Renal cortical epithelial cell (primary cell): ENCODE data around the gene FAM167B. TPM values are rescaled to one million over a fixed set of nuclear protein-coding genes. Genes with fewer than 3 reads are reported as not detected.

Experiments used
- DNase-seq: peaks from one replicate; pipeline ENCODE4 v3.0.0-alpha.2; 2011; ENCODE audit warnings: low read depth
- total RNA-seq: library from RNA; depleted of rRNA; stranded (reverse); fragments of >200 nt; gene quantifications from 2 replicates; pipeline ENCODE4 v1.2.3, GENCODE V29; 2014

Gene FAM167B
- total RNA-seq, 1 donor from 2014 or later, result 0.20 TPM

DNA sequence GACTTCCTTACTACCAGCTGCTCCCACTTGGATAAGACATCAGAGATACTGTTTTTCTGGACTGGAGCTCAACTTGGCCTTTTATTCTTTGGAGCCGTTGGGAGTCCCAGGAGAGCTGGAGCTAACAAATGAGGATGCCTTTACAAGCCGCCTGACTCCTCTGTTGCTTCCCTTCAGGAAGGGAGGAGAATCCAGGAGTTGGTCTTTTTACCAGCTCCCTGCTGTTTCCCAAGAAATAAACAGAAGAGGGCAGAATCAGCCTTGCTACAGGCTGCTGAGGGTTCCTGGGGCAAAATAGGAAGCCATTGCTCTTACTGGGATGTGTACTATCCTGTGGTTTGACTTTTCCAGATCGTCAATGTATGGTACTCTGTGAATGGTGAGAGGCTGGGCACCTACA lies 23.3 kb upstream of the FAM167B start:
- no peak for DNase-seq

DNA sequence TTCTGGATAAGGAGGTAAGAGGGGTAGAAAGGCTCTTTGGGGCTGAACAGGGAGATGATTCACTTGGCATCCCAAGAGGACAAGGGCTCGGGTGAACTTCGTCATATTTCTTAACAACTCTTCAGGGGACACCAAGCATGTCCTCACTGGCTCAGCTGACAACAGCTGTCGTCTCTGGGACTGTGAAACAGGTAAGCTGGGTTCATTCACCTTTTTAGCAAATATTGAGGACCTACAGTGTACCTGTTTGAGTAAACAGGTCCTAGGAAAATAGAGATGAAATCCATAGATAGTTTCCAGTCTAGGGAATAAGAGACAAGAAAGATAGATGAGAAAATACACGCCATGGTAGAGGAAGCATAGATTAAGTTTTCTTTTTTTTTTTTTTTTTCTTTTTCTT lies 22.7 kb upstream of the FAM167B start:
- no peak for DNase-seq

DNA sequence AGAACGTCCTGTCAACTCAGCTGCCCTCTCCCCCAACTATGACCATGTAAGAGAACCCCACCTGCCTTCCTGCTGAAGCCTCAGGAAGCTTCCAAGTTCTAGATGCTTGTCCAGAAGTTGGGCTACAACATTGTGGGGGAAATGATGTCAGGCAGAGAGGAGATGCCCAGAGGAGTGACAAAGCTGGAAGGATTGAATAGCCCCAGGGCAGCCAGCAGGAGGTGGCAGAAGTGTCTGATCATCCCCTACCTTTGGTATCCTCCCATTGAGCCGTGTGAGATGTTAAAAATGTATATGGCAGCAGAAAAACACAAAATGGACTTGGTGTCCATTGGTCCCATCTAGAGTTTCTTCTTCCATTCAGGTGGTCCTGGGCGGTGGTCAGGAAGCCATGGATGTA lies 18.3 kb upstream of the FAM167B start:
- DNase-seq, result no peak

DNA sequence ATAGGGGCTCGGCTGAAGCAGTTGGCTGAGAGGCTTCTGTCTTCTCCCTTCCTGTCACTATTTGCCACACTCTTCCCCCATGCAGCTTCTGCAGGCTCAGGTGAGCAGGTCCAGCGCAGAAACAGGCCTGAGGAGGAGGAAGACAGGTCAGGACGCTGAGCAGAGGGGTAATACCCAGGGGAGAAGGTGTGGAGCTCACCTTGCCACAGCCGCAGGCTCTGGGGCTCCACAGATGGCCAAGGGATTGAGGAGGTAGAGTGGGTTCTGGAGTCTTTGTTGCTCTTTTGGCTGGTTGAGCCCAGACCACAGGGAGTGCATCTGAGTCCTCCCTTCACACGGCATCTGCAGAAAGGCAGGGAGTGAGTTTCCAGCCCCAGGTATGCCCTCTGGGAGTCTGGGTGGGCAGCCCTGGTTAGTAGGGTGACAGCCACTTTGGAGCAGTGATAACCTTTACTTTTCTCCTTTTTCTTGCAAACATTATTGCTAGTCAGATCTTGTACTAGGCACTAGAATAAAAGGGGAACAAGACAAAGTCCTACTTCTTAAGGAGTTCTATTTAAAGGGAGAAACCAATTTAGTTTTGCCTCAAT lies 15.1 kb upstream of the FAM167B start:
- DNase-seq, result no peak

DNA sequence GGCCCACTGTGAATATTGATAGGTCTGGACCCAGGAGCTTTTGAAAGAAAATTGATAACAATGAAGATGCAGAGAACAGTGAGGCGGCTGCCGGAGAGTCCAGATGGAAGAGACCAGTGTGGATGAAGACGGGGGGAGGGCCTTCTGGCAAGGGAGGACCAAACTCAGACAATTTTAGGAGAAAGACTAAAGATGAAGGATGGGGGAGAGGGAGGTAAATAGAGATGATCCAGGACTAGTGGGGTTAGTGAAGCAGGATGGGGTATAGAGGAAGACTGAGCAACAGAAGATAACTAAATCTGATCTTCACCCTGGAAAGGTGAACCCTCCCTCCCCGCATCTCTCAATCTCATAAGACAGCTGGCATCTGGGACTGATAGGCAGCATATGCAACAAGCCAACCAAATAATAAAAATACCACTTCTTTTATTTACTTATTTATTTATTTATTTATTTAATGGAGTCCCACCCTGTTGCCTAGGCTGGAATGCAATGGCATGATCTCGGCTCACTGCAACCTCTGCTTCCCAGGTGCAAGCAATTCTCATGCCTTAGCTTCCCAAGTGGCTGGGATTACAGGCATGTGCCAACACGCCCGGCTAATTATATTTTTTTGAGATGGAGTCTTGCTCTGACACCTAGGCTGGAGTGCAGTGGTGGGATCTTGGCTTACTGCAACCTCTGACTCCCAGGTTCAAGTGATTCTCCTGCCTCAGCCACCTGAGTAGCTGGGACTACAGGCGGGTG lies 14.3 kb upstream of the FAM167B start:
- no peak for DNase-seq

DNA sequence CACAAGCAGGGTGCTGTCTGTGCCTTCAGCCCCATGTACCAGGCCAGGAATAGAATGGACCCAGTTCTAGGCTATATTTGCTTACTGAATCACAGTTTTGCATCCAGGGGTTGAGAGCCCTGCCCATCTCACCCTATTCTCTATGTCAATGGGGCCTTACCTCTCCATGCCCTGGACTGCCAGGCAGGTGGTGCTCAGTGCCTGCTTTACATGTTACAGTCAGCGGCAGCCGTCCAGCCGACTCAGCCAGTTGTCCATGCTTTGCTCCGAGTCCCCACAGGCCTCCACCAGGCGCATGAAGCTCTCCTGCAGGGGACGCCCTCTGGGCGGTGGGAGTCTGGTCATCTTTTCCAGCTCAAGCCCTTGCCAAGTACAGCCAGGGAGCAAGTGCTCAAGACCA lies 12.2 kb upstream of the FAM167B start:
- DNase-seq, result no peak

DNA sequence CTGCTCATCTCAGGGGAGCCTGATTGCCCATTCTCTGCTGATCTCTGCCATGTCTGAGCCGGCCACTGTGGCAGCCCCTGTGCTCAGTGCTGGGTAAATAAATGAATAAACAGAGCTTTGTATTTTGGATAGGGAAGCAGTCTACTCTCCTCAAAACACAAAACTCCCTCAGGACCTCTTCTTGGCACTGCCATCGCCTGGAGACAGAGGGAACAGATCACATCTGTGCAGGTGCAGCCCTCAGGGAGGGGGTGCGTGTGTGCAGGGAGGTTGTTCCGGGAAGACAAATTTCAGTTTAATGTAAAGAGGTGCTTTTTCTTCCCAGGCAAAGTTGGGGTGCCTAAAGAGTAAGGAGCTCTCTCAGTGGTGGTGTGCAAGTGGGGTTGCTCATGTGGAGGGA lies 7.7 kb upstream of the FAM167B start:
- no peak for DNase-seq

DNA sequence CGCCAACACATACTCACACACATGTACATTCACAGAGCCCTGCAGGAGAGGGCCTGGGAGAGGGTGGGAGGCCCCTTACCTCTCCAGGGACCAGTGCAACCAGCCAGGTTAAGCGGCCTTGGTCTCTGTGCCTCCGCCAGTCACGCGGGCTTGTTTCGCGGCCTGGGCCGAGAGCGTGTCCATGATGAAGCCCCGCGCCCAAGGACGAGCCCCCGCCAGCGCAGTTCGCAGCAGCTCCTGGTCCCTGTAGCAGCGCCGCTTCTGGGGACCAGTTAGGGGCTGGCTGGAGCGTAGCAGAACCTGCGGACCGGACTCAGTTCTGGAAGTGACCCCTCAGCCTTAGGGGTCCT lies 7.3 kb upstream of the FAM167B start:
- DNase-seq, result no peak

DNA sequence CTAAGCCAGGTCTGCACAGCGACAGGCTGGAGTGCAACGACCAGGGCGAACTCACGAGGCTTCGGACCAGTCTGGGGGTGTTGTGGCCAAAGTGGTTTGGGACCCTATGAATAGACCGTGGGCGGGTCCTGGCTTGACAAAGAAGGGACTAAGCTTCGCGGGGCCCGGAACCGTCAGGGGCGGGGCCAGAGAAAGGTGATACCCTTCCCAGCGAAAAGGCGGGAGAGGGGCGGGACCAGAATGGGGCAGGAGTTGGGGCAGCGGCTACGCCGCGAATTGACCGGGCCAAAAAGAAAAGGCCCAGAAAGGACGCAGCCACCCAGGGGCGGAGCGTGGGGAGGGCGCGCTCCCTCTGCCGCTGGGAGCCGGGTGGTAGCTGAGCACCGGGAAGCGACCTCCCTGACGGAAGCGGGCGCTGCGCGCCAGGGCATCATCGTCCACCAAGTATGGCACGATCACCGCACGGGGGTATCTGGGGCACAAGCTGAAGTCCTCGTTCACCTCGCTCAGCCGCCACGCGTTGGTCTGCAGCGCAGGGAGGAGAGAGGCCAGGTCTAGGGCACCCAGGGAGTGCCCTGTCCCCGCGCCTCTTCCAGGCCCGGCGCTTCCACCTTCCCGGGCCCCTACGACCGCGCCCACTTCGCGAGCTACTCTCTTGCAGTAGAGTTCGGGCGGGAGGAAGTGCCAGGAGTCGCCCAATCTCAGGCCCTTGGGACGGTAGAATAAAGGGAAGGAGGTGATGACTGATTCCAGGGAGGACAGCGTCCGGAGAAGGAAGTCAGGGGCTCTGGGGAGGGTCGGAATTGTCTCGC lies 6.7 kb upstream of the FAM167B start:
- no peak for DNase-seq

DNA sequence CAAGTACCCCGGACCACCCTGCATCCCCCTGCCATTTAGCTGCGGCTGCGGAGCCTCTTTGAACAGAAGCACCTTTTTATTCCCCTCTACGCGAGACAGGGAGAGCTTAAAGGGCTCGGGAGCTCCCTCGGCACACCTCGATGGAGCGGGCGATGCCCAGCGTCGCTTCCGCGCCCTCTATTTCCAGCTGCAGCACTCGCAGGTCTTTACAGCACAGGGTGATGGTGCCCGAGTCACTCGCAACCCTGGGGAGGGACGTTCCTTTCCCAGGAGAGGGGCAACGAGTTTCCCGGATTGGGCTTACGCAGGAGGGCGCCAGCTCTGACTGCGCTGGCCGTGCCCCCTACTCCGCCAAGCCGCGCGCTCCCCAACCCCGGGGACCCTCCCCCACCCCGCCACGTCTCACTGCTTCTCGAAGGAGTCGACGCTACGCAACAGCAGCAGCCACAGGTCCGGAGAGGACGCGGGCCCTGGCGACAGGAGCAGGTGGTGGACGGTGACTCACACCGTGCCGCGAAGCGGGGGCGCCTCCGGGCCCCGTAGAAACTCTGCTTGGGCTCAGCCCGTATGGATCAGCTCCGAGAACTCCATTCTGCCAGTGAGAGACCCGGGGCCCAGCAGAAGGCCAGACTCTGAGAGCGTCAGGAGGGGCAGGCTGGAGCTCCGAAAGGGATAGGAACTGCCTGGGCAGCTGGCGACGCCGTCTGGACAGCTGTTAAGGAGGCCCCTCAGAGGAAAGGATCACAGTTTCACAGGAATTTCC lies 5.8 kb upstream of the FAM167B start:
- DNase-seq, result peak; percentile 38

DNA sequence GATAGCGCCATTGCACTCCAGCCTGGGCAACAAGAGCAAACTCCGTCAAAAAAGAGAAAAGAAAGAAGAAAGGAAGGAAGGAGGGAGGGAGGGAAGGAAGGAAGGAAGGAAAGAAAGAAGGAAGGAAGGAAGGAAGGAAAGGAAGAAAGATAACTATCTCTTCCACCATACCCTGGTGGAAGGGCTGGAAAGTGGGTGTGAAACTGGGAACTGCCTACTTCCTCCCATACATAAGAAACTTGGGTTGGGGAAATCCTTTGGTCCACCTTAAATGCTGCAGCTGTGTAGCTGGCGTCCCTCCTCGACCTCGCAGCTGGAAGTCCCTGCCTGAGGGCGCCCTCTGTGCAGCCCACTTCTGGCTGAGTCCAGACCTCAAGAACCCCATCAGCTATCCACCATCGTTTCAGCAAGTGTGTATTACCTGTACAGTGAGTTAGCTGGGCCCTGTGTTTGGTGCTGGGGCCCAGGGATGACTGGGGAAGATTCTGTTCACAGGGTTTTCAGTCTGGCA lies 4.6 kb upstream of the FAM167B start:
- DNase-seq, result no peak

DNA sequence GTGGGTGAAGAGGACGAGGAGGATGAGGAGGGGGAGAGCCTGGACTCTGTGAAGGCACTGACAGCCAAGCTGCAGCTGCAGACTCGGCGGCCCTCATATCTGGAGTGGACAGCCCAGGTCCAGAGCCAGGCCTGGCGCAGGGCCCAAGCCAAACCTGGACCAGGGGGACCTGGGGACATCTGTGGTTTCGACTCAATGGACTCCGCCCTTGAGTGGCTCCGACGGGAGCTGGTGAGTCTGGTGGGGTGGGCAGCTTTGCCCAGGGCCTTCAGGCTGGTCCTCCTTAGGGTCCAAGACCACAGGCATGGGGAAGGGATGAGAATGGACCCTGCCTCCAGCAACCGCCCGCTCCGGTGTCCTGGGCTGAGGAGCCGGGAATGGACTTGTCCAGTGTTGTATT lies 430 bp downstream of the FAM167B start:
- no peak for DNase-seq

DNA sequence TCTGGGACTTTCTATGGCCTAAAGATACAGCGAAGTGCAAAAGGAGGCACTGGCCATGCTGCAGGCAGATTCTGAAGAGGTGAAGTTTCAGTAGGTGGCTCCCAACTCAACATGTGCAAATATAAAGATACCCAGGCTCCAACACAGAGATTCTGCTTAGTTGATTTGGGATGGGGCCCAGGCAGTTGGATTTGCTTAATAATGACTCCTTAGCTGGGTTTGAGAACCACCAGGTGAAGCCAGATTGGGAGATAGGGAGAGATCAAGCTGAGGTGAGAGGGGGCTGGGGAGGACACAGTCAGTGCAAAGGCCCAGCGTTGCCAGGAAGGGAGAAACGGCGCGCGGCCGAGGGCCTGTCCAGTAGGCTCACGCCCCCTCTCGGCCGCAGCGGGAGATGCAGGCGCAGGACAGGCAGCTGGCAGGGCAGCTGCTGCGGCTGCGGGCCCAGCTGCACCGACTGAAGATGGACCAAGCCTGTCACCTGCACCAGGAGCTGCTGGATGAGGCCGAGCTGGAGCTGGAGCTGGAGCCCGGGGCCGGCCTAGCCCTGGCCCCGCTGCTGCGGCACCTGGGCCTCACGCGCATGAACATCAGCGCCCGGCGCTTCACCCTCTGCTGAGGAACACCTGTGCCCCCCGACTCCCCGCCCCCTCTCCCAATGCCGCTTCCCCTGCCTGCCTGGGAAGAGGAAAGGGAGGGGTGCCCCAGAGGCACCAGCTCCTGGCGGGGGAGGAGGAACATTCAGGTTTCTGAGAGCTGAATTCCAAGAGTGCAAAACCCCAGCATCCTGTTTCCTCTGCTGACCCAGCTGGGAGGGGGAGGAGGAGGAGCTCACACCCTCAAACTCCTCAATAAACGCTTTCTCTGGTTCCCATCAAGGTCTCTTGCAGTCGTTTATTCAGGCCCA lies 1.2 kb downstream of the FAM167B start:
- peak; percentile 43 for DNase-seq

DNA sequence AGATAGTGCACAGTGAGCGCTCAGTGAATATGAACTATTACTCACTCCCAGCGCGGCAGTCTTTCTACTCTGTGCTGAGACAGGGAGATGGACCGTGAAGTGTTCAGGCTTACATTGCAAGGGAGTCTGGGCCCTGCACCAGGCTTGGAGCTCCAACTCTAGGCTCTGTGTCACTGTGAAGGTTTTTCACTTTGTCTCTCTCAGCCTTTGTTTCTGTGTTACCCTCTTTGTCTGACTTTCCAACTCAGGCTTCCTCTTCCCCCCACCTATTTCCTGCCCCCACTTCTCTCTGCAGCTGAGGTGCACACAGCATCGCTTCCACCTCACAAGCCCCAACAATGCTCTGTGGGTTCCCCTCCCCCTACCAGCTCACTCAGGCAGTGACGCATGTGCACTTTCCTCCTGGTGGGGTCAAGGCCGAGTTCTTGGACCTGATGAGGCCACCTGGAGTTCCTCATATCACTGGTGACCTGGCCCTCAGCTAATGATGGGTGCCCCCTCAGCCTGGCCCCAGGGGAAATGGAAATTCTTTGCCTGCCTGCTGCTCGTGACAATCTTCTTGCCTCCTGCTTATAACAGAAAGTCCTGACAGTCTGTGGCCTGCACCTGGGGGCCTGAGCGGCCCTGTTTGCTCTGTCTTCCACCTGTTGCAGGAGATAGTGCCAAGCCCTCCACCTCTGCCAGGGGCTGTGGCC lies 3.0 kb downstream of the FAM167B start:
- DNase-seq, result peak; percentile 59

DNA sequence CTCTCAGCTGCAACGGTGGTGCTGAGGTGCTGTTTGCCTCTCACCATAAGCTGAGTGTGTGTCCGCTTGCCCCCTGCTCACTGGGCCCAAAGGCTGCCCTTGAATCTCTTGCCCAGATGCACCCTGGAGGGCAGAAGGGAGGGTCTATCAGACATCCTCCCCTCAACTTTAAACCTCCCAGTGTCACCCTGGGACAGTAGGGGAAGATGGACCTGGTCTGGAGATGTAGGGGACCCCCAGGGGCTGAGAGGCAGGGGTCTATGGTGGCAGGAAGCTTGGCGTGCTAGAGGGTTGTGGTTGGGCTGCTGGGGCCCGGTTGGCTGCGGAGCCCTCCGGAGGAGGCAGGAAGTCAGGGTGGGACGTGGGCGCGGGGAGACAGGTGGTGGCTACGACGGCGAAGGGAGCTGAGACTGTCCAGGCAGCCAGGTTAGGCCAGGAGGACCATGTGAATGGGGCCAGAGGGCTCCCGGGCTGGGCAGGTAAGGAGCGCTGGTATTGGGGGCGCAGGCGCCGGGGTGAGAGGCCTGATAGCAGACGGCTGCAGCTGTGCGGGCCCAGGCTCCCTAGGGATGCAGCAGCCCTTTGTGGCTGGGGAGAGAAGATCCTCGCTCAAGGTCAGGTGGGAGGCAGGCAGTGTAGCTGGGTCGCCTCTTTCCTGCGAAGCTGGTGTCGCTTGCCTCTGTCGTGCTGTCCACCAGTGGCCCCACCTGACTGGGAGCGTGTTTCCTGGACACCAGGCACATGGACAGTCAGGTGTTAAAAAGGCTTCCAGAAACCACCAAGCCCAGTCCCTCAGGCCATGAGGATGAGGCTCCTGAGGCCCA lies 4.1 kb downstream of the FAM167B start, which contains the start of gene LCK:
LCK (plus strand) TSS at position 373 of the 824 bp plus-strand sequence. CDS start 23,065 bp downstream, outside the sequence.
- no peak for DNase-seq

DNA sequence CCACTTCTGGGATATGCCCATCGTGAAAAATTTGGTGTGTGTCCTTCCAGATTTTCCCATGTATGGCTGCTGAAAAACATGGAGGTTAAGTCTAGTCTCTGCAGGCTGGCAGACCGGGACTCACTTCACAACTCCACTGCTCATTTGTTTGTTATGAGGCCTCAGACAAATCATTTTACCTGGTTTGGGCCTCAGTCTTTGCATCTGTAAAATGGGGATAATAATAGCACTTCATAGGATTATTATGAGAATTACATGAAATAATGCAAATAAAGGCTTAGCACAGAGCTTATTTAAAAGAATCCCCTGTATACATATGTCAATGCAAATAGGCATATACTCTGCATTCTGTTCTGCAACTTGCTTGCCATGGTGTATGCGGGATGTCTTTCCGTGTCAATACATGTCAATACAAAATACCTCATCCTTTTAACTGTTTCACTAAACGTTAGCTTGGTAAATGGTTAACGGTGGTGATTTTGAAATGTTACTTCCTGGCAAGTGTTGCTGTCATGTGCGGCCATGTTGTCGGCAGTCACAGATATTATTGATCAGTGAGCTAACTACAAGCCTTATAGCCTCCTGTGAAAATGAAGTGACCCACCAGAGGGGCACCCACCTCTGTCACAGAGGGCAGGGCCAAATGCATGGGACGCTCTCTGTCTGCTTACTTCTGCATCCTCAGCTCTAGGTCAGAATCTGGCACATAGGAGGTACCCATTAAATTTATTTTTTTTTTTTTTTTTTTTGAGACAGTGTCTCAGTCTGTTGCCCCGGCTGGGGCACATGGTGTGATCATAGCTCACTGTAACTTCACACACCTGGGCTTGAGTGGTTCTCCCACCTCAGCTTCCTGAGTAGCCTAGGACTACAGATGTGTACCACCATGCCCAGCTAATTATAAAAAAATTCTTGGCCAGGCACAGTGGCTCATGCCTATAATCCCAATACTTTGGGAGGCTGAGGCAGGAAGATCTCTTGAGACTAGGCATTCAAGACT lies 8.3 kb downstream of the FAM167B start:
- no peak for DNase-seq

DNA sequence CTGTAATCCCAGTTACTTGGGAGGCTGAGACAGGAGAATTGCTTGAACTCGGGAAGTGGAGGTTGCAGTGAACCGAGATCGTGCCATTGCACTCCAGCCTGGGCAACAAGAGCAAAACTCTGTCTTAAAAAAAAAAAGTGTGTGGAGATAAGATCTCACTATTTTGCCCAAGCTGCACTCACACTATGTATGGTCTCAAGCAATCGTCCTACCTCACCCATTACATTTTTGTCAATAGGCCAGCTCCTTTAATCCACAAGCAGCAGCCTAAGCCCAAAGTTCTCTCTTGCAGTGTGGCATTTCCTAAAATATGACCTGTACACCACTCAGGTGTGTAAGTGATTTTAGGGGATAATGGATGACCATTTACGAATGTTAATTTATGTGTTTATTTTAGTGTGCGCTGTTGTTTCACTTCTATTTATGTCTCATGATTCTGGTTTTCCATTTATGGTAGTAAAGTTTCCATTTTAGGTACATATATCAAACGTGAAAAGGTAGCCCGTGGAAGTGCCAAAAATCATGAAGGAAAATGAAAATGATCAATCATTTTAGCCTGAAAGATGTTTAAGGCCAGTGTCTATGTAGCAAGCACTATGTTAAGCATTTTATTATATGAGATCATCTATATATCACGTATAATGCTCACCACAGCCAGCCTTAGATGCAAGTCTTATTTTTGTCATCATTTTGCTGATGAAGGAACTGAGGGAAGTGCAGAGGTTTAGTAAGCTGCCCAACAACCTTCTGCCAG lies 9.6 kb downstream of the FAM167B start:
- no peak for DNase-seq

DNA sequence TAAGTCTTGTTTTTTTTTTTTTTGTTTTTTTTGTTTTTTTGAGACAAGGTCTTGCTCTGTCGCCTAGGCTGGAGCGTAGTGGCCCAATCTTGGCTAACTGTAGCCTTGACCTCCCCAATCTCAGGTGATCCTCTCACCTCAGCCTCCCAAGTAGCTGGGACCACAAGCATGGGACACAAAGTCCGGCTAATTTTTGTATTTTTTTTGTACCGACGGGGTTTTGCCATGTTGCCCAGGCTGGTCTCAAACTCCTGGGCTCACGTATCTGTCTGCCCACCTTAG lies 10.1 kb downstream of the FAM167B start:
- DNase-seq, result no peak
